Fibroblast of mammary gland (primary cell): ENCODE measurements around the gene KLLN.

Experiments used
- DNase-seq: peaks from one replicate; pipeline ENCODE4 v3.0.0-alpha.2; 2010; ENCODE audit warnings: low read depth
- H3K4me3 ChIP-seq: 2 replicates; pipeline ENCODE4 v1.5.1; 2011; ENCODE audit warnings: low read depth, mild to moderate bottlenecking, low read length, moderate library complexity; ENCODE audit not compliant: control insufficient read depth
- TF ChIP-seq, protein P1 (sequence below): conservative IDR thresholded peaks from 2 replicates; pipeline ENCODE4 v1.5.1; 2011; ENCODE audit warnings: low read depth, low read length, inconsistent platforms; ENCODE audit not compliant: control insufficient read depth, insufficient read depth

The KLLN gene

GRCh38 chr10:87846023-87846422 is 17.3 kb downstream of the KLLN start:
- H3K4me3 ChIP-seq: no peak overlapping the region
- DNase-seq: peak; percentile 77
- TF ChIP-seq, protein P1, sequence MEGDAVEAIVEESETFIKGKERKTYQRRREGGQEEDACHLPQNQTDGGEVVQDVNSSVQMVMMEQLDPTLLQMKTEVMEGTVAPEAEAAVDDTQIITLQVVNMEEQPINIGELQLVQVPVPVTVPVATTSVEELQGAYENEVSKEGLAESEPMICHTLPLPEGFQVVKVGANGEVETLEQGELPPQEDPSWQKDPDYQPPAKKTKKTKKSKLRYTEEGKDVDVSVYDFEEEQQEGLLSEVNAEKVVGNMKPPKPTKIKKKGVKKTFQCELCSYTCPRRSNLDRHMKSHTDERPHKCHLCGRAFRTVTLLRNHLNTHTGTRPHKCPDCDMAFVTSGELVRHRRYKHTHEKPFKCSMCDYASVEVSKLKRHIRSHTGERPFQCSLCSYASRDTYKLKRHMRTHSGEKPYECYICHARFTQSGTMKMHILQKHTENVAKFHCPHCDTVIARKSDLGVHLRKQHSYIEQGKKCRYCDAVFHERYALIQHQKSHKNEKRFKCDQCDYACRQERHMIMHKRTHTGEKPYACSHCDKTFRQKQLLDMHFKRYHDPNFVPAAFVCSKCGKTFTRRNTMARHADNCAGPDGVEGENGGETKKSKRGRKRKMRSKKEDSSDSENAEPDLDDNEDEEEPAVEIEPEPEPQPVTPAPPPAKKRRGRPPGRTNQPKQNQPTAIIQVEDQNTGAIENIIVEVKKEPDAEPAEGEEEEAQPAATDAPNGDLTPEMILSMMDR: no peak

GRCh38 chr10:87845624-87845998 is 17.7 kb downstream of the KLLN start:
- no peak for DNase-seq
- TF ChIP-seq, protein P1: no peak

GRCh38 chr10:87844837-87845623 is 18.3 kb downstream of the KLLN start:
- TF ChIP-seq, protein P1: no peak
- H3K4me3 ChIP-seq: no peak overlapping the region
- peak; percentile 78 for DNase-seq

More at GRCh38 chr10:87845624-87845998, 17.7 kb downstream of the KLLN start:
- H3K4me3 ChIP-seq: no peak overlapping the region

DNA sequence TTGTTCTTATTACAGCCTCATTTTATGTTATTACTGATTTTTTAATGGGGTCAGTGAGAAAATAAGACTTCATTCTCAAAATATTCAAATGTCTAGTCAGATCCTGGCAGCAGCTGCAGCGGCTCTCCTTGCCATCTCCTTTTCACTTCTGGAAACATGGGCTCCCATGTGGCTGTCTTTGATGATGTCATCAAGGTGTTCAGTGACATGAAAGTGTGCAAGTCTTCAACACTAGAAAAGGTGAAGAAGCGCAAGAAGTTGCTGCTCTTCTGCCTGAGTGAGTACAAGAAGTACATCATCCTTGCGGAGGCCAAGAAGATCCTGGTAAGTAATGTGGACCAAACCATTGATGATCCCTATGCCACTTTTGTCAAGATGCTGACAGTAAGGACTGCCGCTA is 19.6 kb downstream of the KLLN start:
- no peak overlapping the region for H3K4me3 ChIP-seq
- no peak for DNase-seq
- TF ChIP-seq, protein P1: no peak

DNA sequence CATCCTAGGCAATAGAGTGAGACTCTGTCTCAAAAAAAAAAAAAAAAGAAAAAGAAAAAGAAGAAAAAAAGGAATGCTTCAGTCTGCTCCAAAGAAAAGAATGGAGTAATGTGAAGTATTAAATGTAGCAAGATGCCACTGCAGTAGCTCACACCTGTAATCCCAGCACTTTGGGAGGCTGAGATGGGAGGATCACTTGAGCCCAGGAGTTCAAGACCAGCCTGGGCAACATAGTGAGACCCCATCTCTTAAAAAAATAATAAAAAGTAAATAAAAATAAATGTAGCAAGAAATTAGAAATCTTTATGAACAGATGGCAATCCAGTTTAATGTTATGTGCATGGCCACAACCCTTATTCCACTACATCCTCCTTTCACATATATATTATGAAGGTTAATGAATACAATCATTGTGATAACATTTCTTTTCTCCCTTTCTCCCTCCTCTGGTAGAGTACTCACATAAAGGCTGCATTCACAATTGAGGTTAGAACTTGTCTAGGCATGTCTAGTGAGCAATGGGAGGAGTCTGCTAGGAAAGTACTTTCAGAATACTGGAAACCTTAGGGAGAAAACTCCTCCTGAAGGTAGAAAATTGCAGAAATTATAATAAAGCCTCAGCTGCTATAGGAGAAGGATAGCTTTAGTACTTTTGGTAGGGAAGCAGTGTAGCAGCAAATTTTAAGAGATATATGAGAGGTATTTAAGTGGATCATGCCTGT is 20.4 kb downstream of the KLLN start:
- peak; percentile 82 for DNase-seq
- TF ChIP-seq, protein P1: no peak

GRCh38 chr10:87842220-87842641 is 21.1 kb downstream of the KLLN start:
- DNase-seq: no peak
- H3K4me3 ChIP-seq: no peak overlapping the region
- TF ChIP-seq, protein P1: no peak

More for the DNA sequence above, 20.4 kb downstream of the KLLN start:
- H3K4me3 ChIP-seq: no peak overlapping the region
